Activated CD8-positive, alpha-beta memory T cell treated with anti-CD3 and anti-CD28 coated beads, Interleukin-2, amount 10 ng/mL, durations not matched to agents 7 days and 5 days (primary cell): ENCODE measurements around the gene KCNH4. TPM values are rescaled to one million over a fixed set of nuclear protein-coding genes. Genes with fewer than 3 reads are reported as not detected.

Source experiments
- ATAC-seq: fragments of 150-1000 bp; cut with Tn5 transposase; one replicate; pipeline ENCODE4 v1.10.0; 2021; ENCODE audit warnings: moderate library complexity
- CTCF ChIA-PET: fragments of 350-600 bp; sonication (Branson Sonifier 250); formaldehyde crosslinking; loops from one replicate; lab custom pipeline; 2021; ENCODE audit warnings: antibody characterized with exemption; lab: Charles Lee
- DNase-seq: peaks from one replicate; pipeline ENCODE4 v3.0.0-alpha.2; 2020
- H3K27ac Mint-ChIP-seq: one replicate; pipeline ENCODE4 v1.8.0; 2021; ENCODE audit warnings: mild to moderate bottlenecking, mixed read lengths
- H3K27me3 Mint-ChIP-seq: one replicate; pipeline ENCODE4 v1.8.0; 2021; ENCODE audit warnings: mixed read lengths
- H3K36me3 Mint-ChIP-seq: one replicate; pipeline ENCODE4 v1.8.0; 2021; ENCODE audit warnings: mild to moderate bottlenecking, mixed read lengths
- H3K4me1 Mint-ChIP-seq: one replicate; pipeline ENCODE4 v1.8.0; 2021; ENCODE audit warnings: mixed read lengths
- H3K4me3 Mint-ChIP-seq: one replicate; pipeline ENCODE4 v1.8.0; 2021; ENCODE audit warnings: mild to moderate bottlenecking, moderate library complexity, mixed read lengths
- H3K9me3 Mint-ChIP-seq: one replicate; pipeline ENCODE4 v1.8.0; 2022; ENCODE audit warnings: low read depth, mixed read lengths
- total RNA-seq, 2 experiments: library from RNA; stranded (reverse); gene quantifications; one replicate each; pipeline ENCODE4 v1.2.3, GENCODE V29; 2021

KCNH4 gene
- total RNA-seq, 2 experiments from 2014 or later = 0.09 to 0.56 TPM

- CTCF ChIA-PET = interaction anchor here (0.6 to 16.2 kb wide), 4 partner anchors 13 to 283 kb away, joined by 3 to 117 read pairs (median 18); no protein-coding TSS in a partner anchor
- ATAC-seq (no peak), DNase-seq (no peak)
- peaks cover 26% of the 10 kb centered on the region for H3K4me1 Mint-ChIP-seq
- H3K27me3 Mint-ChIP-seq = no peaks in the 10 kb centered on the region
- peak within 1 kb of the TSS; percentile 67 for H3K4me3 Mint-ChIP-seq
- H3K36me3 Mint-ChIP-seq = peaks cover 16% of the 10 kb centered on the region
- peak within 1 kb of the TSS; percentile 61 for H3K27ac Mint-ChIP-seq
- no peaks in the 10 kb centered on the region for H3K9me3 Mint-ChIP-seq
Measured at GRCh38 chr17:42122371-42123303, 58.3 kb downstream of the KCNH4 start, which contains the start of gene HSPB9. Gene HSPB9, plus strand, starts transcription at chr17:42122804. Its CDS starts 47 bp downstream, at chr17:42122851.

- CTCF ChIA-PET = interaction anchor here (0.9 to 16.2 kb wide), 15 partner anchors 9 to 406 kb away, joined by 3 to 117 read pairs (median 4); partner anchors contain the start of genes DNAJC7, KCNH4 and NKIRAS2
- Mint-ChIP-seq H3K9me3 (no peaks in the 10 kb centered on the region), H3K27me3 (no peaks in the 10 kb centered on the region), H3K4me1 (peaks cover 34% of the 10 kb centered on the region), H3K4me3 (peak within 1 kb of the TSS; percentile 67), H3K36me3 (peaks cover 16% of the 10 kb centered on the region), H3K27ac (peak within 1 kb of the TSS; percentile 69)
- ATAC-seq (peak; percentile 93), DNase-seq (peak; percentile 84)
Measured at GRCh38 chr17:42120770-42121769, 59.9 kb downstream of the KCNH4 start, which contains the start of gene KAT2A. Gene KAT2A, minus strand, starts transcription at chr17:42121367. Its CDS starts 63 bp downstream, at chr17:42121304.

- DNase-seq (no peak), ATAC-seq (no peak)
- peak overlapping the region; percentile 67 for H3K4me3 Mint-ChIP-seq
- H3K36me3 Mint-ChIP-seq = peaks cover 11% of the 10 kb centered on the region
- peaks cover 38% of the 10 kb centered on the region for H3K4me1 Mint-ChIP-seq
- CTCF ChIA-PET = interaction anchor here (0.9 to 16.2 kb wide), 14 partner anchors 10 to 407 kb away, joined by 3 to 117 read pairs (median 4); partner anchors contain the start of genes DNAJC7, KCNH4, NKIRAS2 and STAT3
- no peaks in the 10 kb centered on the region for H3K27me3 Mint-ChIP-seq
- no peaks in the 10 kb centered on the region for H3K9me3 Mint-ChIP-seq
- peak overlapping the region; percentile 69 for H3K27ac Mint-ChIP-seq
Measured at GRCh38 chr17:42120161-42120769, 60.7 kb downstream of the KCNH4 start.

GRCh38 chr17:42119301-42119700 lies 61.6 kb downstream of the KCNH4 start:
- DNase-seq = no peak
- no peak overlapping the region for H3K27ac Mint-ChIP-seq
- H3K4me3 Mint-ChIP-seq = no peak overlapping the region
- no peaks in the 10 kb centered on the region for H3K9me3 Mint-ChIP-seq
- peaks cover 10% of the 10 kb centered on the region for H3K36me3 Mint-ChIP-seq
- CTCF ChIA-PET = interaction anchor here (0.7 to 16.2 kb wide), 14 partner anchors 15 to 286 kb away, joined by 3 to 117 read pairs (median 4); partner anchors contain the start of genes DNAJC7, GHDC, KCNH4 and NKIRAS2
- no peak for ATAC-seq
- peaks cover 42% of the 10 kb centered on the region for H3K4me1 Mint-ChIP-seq
- no peaks in the 10 kb centered on the region for H3K27me3 Mint-ChIP-seq

GRCh38 chr17:42118545-42118944 lies 62.4 kb downstream of the KCNH4 start:
- H3K27ac Mint-ChIP-seq = peak overlapping the region; percentile 52
- H3K36me3 Mint-ChIP-seq = peaks cover 10% of the 10 kb centered on the region
- H3K4me1 Mint-ChIP-seq = peaks cover 46% of the 10 kb centered on the region
- peak; percentile 68 for DNase-seq
- CTCF ChIA-PET = interaction anchor here (0.7 to 16.2 kb wide), 13 partner anchors 16 to 287 kb away, joined by 3 to 117 read pairs (median 4); partner anchors contain the start of genes DNAJC7, GHDC, KCNH4 and NKIRAS2
- no peak overlapping the region for H3K4me3 Mint-ChIP-seq
- no peaks in the 10 kb centered on the region for H3K9me3 Mint-ChIP-seq
- peak; percentile 19 for ATAC-seq
- H3K27me3 Mint-ChIP-seq = no peaks in the 10 kb centered on the region

GRCh38 chr17:42118126-42118510 lies 62.8 kb downstream of the KCNH4 start:
- Mint-ChIP-seq H3K4me1 (peaks cover 46% of the 10 kb centered on the region), H3K4me3 (no peak overlapping the region), H3K36me3 (peaks cover 8% of the 10 kb centered on the region), H3K27me3 (no peaks in the 10 kb centered on the region), H3K27ac (peak overlapping the region; percentile 52), H3K9me3 (no peaks in the 10 kb centered on the region)
- no peak for ATAC-seq
- CTCF ChIA-PET = interaction anchor here (0.7 to 16.2 kb wide), 13 partner anchors 20 to 287 kb away, joined by 3 to 117 read pairs (median 4); partner anchors contain the start of genes DNAJC7, GHDC, KCNH4 and NKIRAS2
- no peak for DNase-seq

- ATAC-seq = no peak
- H3K36me3 Mint-ChIP-seq = peaks cover 8% of the 10 kb centered on the region
- no peaks in the 10 kb centered on the region for H3K9me3 Mint-ChIP-seq
- no peaks in the 10 kb centered on the region for H3K27me3 Mint-ChIP-seq
- peaks cover 50% of the 10 kb centered on the region for H3K4me1 Mint-ChIP-seq
- no peak for DNase-seq
- no peak overlapping the region for H3K4me3 Mint-ChIP-seq
- CTCF ChIA-PET = interaction anchor here (0.5 to 16.2 kb wide), 15 partner anchors 19 to 288 kb away, joined by 3 to 117 read pairs (median 4); partner anchors contain the start of genes DNAJC7, GHDC, KCNH4 and NKIRAS2
- peak overlapping the region; percentile 6 for H3K27ac Mint-ChIP-seq
Measured at GRCh38 chr17:42117397-42118125, 63.4 kb downstream of the KCNH4 start.

- no peaks in the 10 kb centered on the region for H3K9me3 Mint-ChIP-seq
- peak overlapping the region; percentile 6 for H3K27ac Mint-ChIP-seq
- DNase-seq (peak; percentile 93), ATAC-seq (peak; percentile 21)
- H3K27me3 Mint-ChIP-seq = no peaks in the 10 kb centered on the region
- peaks cover 12% of the 10 kb centered on the region for H3K36me3 Mint-ChIP-seq
- CTCF ChIA-PET = interaction anchor here (0.5 to 16.2 kb wide), 10 partner anchors 33 to 153 kb away, joined by 3 to 117 read pairs (median 16); partner anchors contain the start of genes DNAJC7, KCNH4 and NKIRAS2
- peaks cover 51% of the 10 kb centered on the region for H3K4me1 Mint-ChIP-seq
- no peak overlapping the region for H3K4me3 Mint-ChIP-seq
Measured at GRCh38 chr17:42116705-42117396, 64.1 kb downstream of the KCNH4 start.

GRCh38 chr17:42114118-42114517 lies 66.8 kb downstream of the KCNH4 start:
- H3K9me3 Mint-ChIP-seq = no peaks in the 10 kb centered on the region
- no peak overlapping the region for H3K4me3 Mint-ChIP-seq
- DNase-seq (no peak), ATAC-seq (no peak)
- H3K4me1 Mint-ChIP-seq = peaks cover 52% of the 10 kb centered on the region
- H3K27ac Mint-ChIP-seq = peak overlapping the region; percentile 98
- H3K27me3 Mint-ChIP-seq = no peaks in the 10 kb centered on the region
- CTCF ChIA-PET = interaction anchor here (2.5 to 16.2 kb wide), 5 partner anchors 13 to 151 kb away, joined by 10 to 117 read pairs (median 32); partner anchors contain the start of gene DNAJC7
- peaks cover 28% of the 10 kb centered on the region for H3K36me3 Mint-ChIP-seq

GRCh38 chr17:42113293-42114069 lies 67.5 kb downstream of the KCNH4 start:
- Mint-ChIP-seq H3K36me3 (peaks cover 32% of the 10 kb centered on the region), H3K27me3 (no peaks in the 10 kb centered on the region), H3K4me1 (peaks cover 51% of the 10 kb centered on the region), H3K4me3 (peak overlapping the region; percentile 91), H3K9me3 (no peaks in the 10 kb centered on the region), H3K27ac (peak overlapping the region; percentile 98)
- DNase-seq (no peak), ATAC-seq (no peak)
- CTCF ChIA-PET = interaction anchor here (0.6 to 16.2 kb wide), 12 partner anchors 12 to 420 kb away, joined by 3 to 117 read pairs (median 8); partner anchors contain the start of genes DNAJC7, KCNH4, NKIRAS2 and P3H4
